Endothelial cell of umbilical vein (primary cell): ENCODE data around the gene RORB. TPM values are rescaled to one million over a fixed set of nuclear protein-coding genes. Genes with fewer than 3 reads are reported as not detected.

Experiments
- BruUV-seq: library from RNA; stranded (reverse); fragments of 400-500 nt; replicated peaks from 2 replicates; lab custom pipeline; 2021; lab: Mats Ljungman, UMichigan
- CTCF ChIA-PET: fragments of 300-600, 350-600 bp; sonication (Branson Sonifier 250); formaldehyde crosslinking; loops from one replicate; lab custom pipeline; 2021; ENCODE audit warnings: antibody characterized with exemption, inconsistent platforms; lab: Charles Lee
- POLR2A ChIA-PET: fragments of 300-600, 350-600 bp; sonication (Branson Sonifier 250); formaldehyde crosslinking; loops from one replicate; lab custom pipeline; 2021; ENCODE audit warnings: antibody characterized with exemption, inconsistent platforms; lab: Charles Lee
- DNase-seq: peaks from one replicate; pipeline ENCODE4 v3.0.0-alpha.2; 2011; ENCODE audit warnings: low read depth, low spot score
- FAIRE-seq: peaks from 2 replicates; lab custom pipeline; 2011; peaks lifted over from hg19 to GRCh38; lab: Jason Lieb, UNC
- H2AFZ ChIP-seq: 2 replicates; pipeline ENCODE4 v1.6.0; 2012; ENCODE audit warnings: low read depth, low read length, control low read depth, inconsistent platforms
- H3K27ac ChIP-seq: 2 replicates; pipeline ENCODE4 v1.5.1; 2011; ENCODE audit warnings: low read depth, mild to moderate bottlenecking, control low read depth, low read length, moderate library complexity; ENCODE audit not compliant: insufficient read depth
- H3K27me3 ChIP-seq, 2 experiments: 2 replicates each; pipeline versions ENCODE4 v1.6.0 to v1.6.1; 2011; ENCODE audit warnings: low read length in 2 of 2, mixed read lengths in 1 of 2; ENCODE audit not compliant: control insufficient read depth in 2 of 2, insufficient read depth in 2 of 2
- H3K36me3 ChIP-seq, 2 experiments: 2 replicates in 1 of 2; 3 replicates in 1 of 2; pipeline ENCODE4 v1.5.1; 2011; ENCODE audit warnings: low read length in 2 of 2, mild to moderate bottlenecking in 1 of 2, moderate library complexity in 1 of 2; ENCODE audit not compliant: control insufficient read depth in 2 of 2, insufficient read depth in 2 of 2; ENCODE audit errors: extremely low read depth in 1 of 2
- H3K4me1 ChIP-seq: 3 replicates; pipeline ENCODE4 v1.5.1; 2011; ENCODE audit warnings: mild to moderate bottlenecking, low read length; ENCODE audit not compliant: control insufficient read depth, insufficient read depth; ENCODE audit errors: extremely low read depth
- H3K4me2 ChIP-seq: 2 replicates; pipeline ENCODE4 v1.6.1; 2011; ENCODE audit warnings: low read length, control low read depth, mixed read lengths; ENCODE audit not compliant: insufficient read depth
- H3K4me3 ChIP-seq, 3 experiments: fragments of 200-600 bp in 1 of 3; sonication (generic), shearing (Covaris generic) in 1 of 3; replicated peaks in 1 of 3; 2 replicates each; pipeline ENCODE4 v1.5.1; 2011 to 2016; ENCODE audit warnings: control low read depth in 3 of 3, low read length in 3 of 3, mild to moderate bottlenecking in 2 of 3, inconsistent platforms in 1 of 3, low read depth in 1 of 3, moderate library complexity in 1 of 3; ENCODE audit not compliant: insufficient read depth in 1 of 3
- H3K79me2 ChIP-seq: 2 replicates; pipeline ENCODE4 v1.6.0; 2012; ENCODE audit warnings: low read length, inconsistent platforms; ENCODE audit not compliant: control insufficient read depth, insufficient read depth
- H3K9ac ChIP-seq: replicated peaks from 2 replicates; pipeline ENCODE3; 2011; ENCODE audit warnings: low read length, control low read depth; ENCODE audit not compliant: insufficient read depth; ENCODE audit errors: extremely low read depth
- H3K9me1 ChIP-seq: replicated peaks from 3 replicates; pipeline ENCODE4 v1.6.0; 2011; ENCODE audit warnings: mild to moderate bottlenecking, low read length; ENCODE audit not compliant: control insufficient read depth, insufficient read depth; ENCODE audit errors: extremely low read depth
- H3K9me3 ChIP-seq: replicated peaks from 2 replicates; pipeline ENCODE4 v1.5.1; 2012; ENCODE audit warnings: low read length, inconsistent platforms; ENCODE audit not compliant: control insufficient read depth, insufficient read depth
- H4K20me1 ChIP-seq: replicated peaks from 2 replicates; pipeline ENCODE3; 2011; ENCODE audit warnings: mild to moderate bottlenecking, low read length; ENCODE audit not compliant: control insufficient read depth, insufficient read depth; ENCODE audit errors: extremely low read depth
- EZH2 ChIP-seq: IDR thresholded peaks from 2 replicates; pipeline ENCODE4 v1.6.1; 2012; ENCODE audit warnings: borderline replicate concordance, low read depth, mild to moderate bottlenecking, moderate library complexity, low read length, inconsistent platforms; ENCODE audit not compliant: severe bottlenecking
- FOS ChIP-seq: IDR thresholded peaks from 2 replicates; pipeline ENCODE4 v1.6.1; 2011; ENCODE audit warnings: mild to moderate bottlenecking, low read length, moderate library complexity, borderline replicate concordance; ENCODE audit not compliant: insufficient read depth
- GATA2 ChIP-seq: IDR thresholded peaks from 2 replicates; pipeline ENCODE4 v1.7.0; 2011; ENCODE audit warnings: low read depth, mild to moderate bottlenecking, moderate library complexity, mixed read lengths, low read length; ENCODE audit not compliant: insufficient read length, insufficient read depth
- JUN ChIP-seq: IDR thresholded peaks from 2 replicates; pipeline ENCODE4 v1.6.1; 2011; ENCODE audit warnings: borderline replicate concordance, low read depth; ENCODE audit not compliant: insufficient read length, insufficient read depth
- MYC ChIP-seq: IDR thresholded peaks from one replicate; pipeline ENCODE4 v1.6.1; 2011; ENCODE audit warnings: mild to moderate bottlenecking, low read depth, low read length
- POLR2A ChIP-seq: IDR thresholded peaks from 2 replicates; pipeline ENCODE4 v1.6.1; 2012; ENCODE audit warnings: low read depth, mild to moderate bottlenecking, control low read depth, low read length
- POLR2AphosphoS5 ChIP-seq: IDR thresholded peaks from 2 replicates; pipeline ENCODE4 v1.6.1; 2012; ENCODE audit warnings: low read depth, mild to moderate bottlenecking, control low read depth, low read length, moderate library complexity; ENCODE audit not compliant: insufficient read depth
- dilution Hi-C: fragments of 300-500 bp; cut with MboI; formaldehyde crosslinking; loops from one replicate; pipeline ENCODE4 v1.15.0; 2019; ENCODE audit warnings: low sequenced_read_pairs; ENCODE audit not compliant: extremely low pct_ligation_motif_present
- intact Hi-C: fragments of 100-400 bp; cut with micrococcal nuclease; formaldehyde crosslinking; loops from one replicate; pipeline ENCODE4 v1.10.0; 2022
- polyA plus RNA-seq, 4 experiments: library from polyadenylated mRNA; depleted of rRNA in 3 of 4; stranded (reverse) in 3 of 4; unstranded in 1 of 4; fragments of >200 nt; gene quantifications; 2 replicates each; pipeline versions ENCODE4 v1.2.1 to v1.2.3, GENCODE V29; 2011 to 2012; ENCODE audit warnings: missing spikeins in 1 of 4
- total RNA-seq: library from RNA; stranded (reverse); gene quantifications from 2 replicates; pipeline ENCODE4 v1.2.3, GENCODE V29; 2021
- TF ChIP-seq, protein P1 (sequence below): IDR thresholded peaks from 2 replicates; pipeline ENCODE4 v1.6.1; 2011; ENCODE audit not compliant: insufficient read depth, insufficient read length
- TF ChIP-seq, protein P2 (sequence below), 2 donors: IDR thresholded peaks; 1 replicate in 1 of 2; 2 replicates in 1 of 2; pipeline ENCODE4 v1.5.1; 2011; ENCODE audit warnings: low read length in 2 of 2, mild to moderate bottlenecking in 2 of 2, moderate library complexity in 2 of 2, control low read depth in 1 of 2, inconsistent platforms in 1 of 2, low read depth in 1 of 2; ENCODE audit not compliant: insufficient read depth in 1 of 2; ENCODE audit errors: extremely low read depth in 1 of 2

The RORB gene
- total and polyA plus RNA-seq, 2 donors (not counting 3 experiments of a cell fraction or from before 2014, with no cell fraction given) = not detected

DNA sequence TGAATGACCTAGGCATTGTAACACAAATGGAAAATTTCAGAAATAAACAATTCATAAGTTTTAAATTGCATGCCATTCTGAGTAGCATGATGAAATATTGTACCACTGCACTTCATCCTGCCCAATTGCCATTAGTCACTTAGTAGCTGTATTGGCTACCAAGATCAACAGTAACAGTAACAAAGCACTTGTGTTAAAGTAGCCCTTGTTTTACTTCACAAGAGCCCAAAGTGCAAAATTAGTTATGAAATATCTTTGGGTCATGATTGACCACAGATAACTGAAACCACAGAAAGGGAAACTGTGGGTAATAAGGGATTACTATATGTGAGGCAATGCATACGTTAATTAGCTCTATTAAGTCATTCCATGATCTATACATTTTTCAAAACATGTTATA is 33.3 kb upstream of the RORB start:
- Histone ChIP-seq H3K27me3 (no peaks in the 10 kb centered on the region), H3K9me3 (no peaks in the 10 kb centered on the region), H3K4me3 (no peak overlapping the region), H3K27ac (no peak overlapping the region), H3K79me2 (no peaks in the 10 kb centered on the region), H2AFZ (no peak overlapping the region), H3K4me2 (no peak overlapping the region), H3K36me3 (no peaks in the 10 kb centered on the region), H3K9me1 (no peaks in the 10 kb centered on the region), H3K4me1 (no peaks in the 10 kb centered on the region), H4K20me1 (no peaks in the 10 kb centered on the region), H3K9ac (no peak overlapping the region)
- no peak for TF ChIP-seq FOS
- TF ChIP-seq JUN = no peak
- no peak for TF ChIP-seq POLR2AphosphoS5
- no peak for TF ChIP-seq POLR2A
- TF ChIP-seq MYC = no peak
- no peak for TF ChIP-seq EZH2
- TF ChIP-seq, protein P1, sequence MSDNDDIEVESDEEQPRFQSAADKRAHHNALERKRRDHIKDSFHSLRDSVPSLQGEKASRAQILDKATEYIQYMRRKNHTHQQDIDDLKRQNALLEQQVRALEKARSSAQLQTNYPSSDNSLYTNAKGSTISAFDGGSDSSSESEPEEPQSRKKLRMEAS = no peak
- no peak for TF ChIP-seq GATA2
- TF ChIP-seq, protein P2, sequence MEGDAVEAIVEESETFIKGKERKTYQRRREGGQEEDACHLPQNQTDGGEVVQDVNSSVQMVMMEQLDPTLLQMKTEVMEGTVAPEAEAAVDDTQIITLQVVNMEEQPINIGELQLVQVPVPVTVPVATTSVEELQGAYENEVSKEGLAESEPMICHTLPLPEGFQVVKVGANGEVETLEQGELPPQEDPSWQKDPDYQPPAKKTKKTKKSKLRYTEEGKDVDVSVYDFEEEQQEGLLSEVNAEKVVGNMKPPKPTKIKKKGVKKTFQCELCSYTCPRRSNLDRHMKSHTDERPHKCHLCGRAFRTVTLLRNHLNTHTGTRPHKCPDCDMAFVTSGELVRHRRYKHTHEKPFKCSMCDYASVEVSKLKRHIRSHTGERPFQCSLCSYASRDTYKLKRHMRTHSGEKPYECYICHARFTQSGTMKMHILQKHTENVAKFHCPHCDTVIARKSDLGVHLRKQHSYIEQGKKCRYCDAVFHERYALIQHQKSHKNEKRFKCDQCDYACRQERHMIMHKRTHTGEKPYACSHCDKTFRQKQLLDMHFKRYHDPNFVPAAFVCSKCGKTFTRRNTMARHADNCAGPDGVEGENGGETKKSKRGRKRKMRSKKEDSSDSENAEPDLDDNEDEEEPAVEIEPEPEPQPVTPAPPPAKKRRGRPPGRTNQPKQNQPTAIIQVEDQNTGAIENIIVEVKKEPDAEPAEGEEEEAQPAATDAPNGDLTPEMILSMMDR (IDR thresholded peaks at IDR 0.05; ENCODE audit: extremely low read depth in 1 of 2, insufficient read depth in 1 of 2, low read depth in 1 of 2, low read length in 2 of 2) = no peak
- ChIA-PET POLR2A (no interaction called here), CTCF (no interaction called here)
- FAIRE-seq (no peak), DNase-seq (no peak)
- intact Hi-C loops = no loop called here
- BruUV-seq = no TSS peak
- dilution Hi-C loops = no loop called here
